Activated B cell treated with CpG ODN at 0.5 μM for 24 hours (primary cell): ENCODE results near the gene GFRA1. TPM values are rescaled to one million over a fixed set of nuclear protein-coding genes. Genes with fewer than 3 reads are reported as not detected.

Experiments
- ATAC-seq: fragments of 200-7000 bp; cut with Tn5 transposase; one replicate; pipeline ENCODE4 v1.10.0; 2021; ENCODE audit warnings: low read depth, mild to moderate bottlenecking, moderate library complexity
- CTCF ChIA-PET: fragments of 350-600 bp; sonication (Branson Sonifier 250); formaldehyde crosslinking; loops from one replicate; lab custom pipeline; 2021; ENCODE audit warnings: antibody characterized with exemption; lab: Charles Lee
- POLR2A ChIA-PET: fragments of 350-600 bp; sonication (Branson Sonifier 250); formaldehyde crosslinking; loops from one replicate; lab custom pipeline; 2021; ENCODE audit warnings: antibody characterized with exemption; lab: Charles Lee
- DNase-seq: peaks from one replicate; pipeline ENCODE4 v3.0.0; 2022
- H3K27ac Mint-ChIP-seq: one replicate; pipeline ENCODE4 v1.8.0; 2020; ENCODE audit warnings: mixed read lengths
- H3K27me3 Mint-ChIP-seq: one replicate; pipeline ENCODE4 v1.8.0; 2021; ENCODE audit warnings: mixed read lengths
- H3K36me3 Mint-ChIP-seq: one replicate; pipeline ENCODE4 v1.8.0; 2021; ENCODE audit warnings: low read depth, mixed read lengths
- H3K4me1 Mint-ChIP-seq: one replicate; pipeline ENCODE4 v1.8.0; 2021; ENCODE audit warnings: mixed read lengths
- H3K4me3 Mint-ChIP-seq: one replicate; pipeline ENCODE4 v1.8.0; 2020; ENCODE audit warnings: mild to moderate bottlenecking, mixed read lengths
- H3K9me3 Mint-ChIP-seq: one replicate; pipeline ENCODE4 v1.8.0; 2020; ENCODE audit warnings: mixed read lengths
- CTCF ChIP-seq: fragments of 200-600 bp; IDR thresholded peaks from one replicate; pipeline ENCODE4 v1.8.0; 2022; ENCODE audit warnings: antibody characterized with exemption, mild to moderate bottlenecking
- intact Hi-C: fragments of 100-400 bp; cut with micrococcal nuclease; formaldehyde crosslinking; loops from one replicate; pipeline ENCODE4 v1.15.1; 2024
- total RNA-seq: library from RNA; stranded (reverse); gene quantifications from 2 replicates; pipeline ENCODE4 v1.2.3, GENCODE V29; 2022

Gene GFRA1
- total RNA-seq, 1 donor from 2014 or later, result not detected

GRCh38 chr10:116079355-116079754, 193.7 kb downstream of the GFRA1 start:
- no peak overlapping the region for H3K27ac Mint-ChIP-seq
- H3K27me3 Mint-ChIP-seq, result no peaks in the 10 kb centered on the region
- intact Hi-C loops, result no loop called here
- no peaks in the 10 kb centered on the region for H3K4me1 Mint-ChIP-seq
- no peak for DNase-seq
- ChIA-PET POLR2A (no interaction called here), CTCF (no interaction called here)
- TF ChIP-seq CTCF, result no peak
- ATAC-seq, result no peak
- H3K9me3 Mint-ChIP-seq, result no peaks in the 10 kb centered on the region
- no peaks in the 10 kb centered on the region for H3K36me3 Mint-ChIP-seq
- no peak overlapping the region for H3K4me3 Mint-ChIP-seq

GRCh38 chr10:116076621-116077020, 196.4 kb downstream of the GFRA1 start:
- CTCF ChIA-PET, result no interaction called here
- Mint-ChIP-seq H3K36me3 (no peaks in the 10 kb centered on the region), H3K4me3 (no peak overlapping the region), H3K4me1 (no peaks in the 10 kb centered on the region), H3K27ac (no peak overlapping the region), H3K9me3 (no peaks in the 10 kb centered on the region), H3K27me3 (no peaks in the 10 kb centered on the region)
- intact Hi-C loops, result no loop called here
- DNase-seq, result no peak
- no peak for TF ChIP-seq CTCF
- no peak for ATAC-seq
- POLR2A ChIA-PET, result no interaction called here

GRCh38 chr10:116073510-116073909, 199.5 kb downstream of the GFRA1 start:
- Mint-ChIP-seq H3K9me3 (no peaks in the 10 kb centered on the region), H3K27me3 (no peaks in the 10 kb centered on the region), H3K4me1 (no peaks in the 10 kb centered on the region), H3K27ac (no peak overlapping the region), H3K4me3 (no peak overlapping the region), H3K36me3 (no peaks in the 10 kb centered on the region)
- DNase-seq (no peak), ATAC-seq (no peak)
- intact Hi-C loops, result no loop called here
- TF ChIP-seq CTCF, result no peak
- POLR2A ChIA-PET, result no interaction called here
- CTCF ChIA-PET, result no interaction called here

GRCh38 chr10:116073001-116073400, 200.0 kb downstream of the GFRA1 start:
- no peak for TF ChIP-seq CTCF
- ChIA-PET CTCF (no interaction called here), POLR2A (no interaction called here)
- H3K27ac Mint-ChIP-seq, result no peak overlapping the region
- no peak for ATAC-seq
- no peaks in the 10 kb centered on the region for H3K27me3 Mint-ChIP-seq
- no peaks in the 10 kb centered on the region for H3K4me1 Mint-ChIP-seq
- intact Hi-C loops, result no loop called here
- no peaks in the 10 kb centered on the region for H3K9me3 Mint-ChIP-seq
- no peak for DNase-seq
- H3K4me3 Mint-ChIP-seq, result no peak overlapping the region
- H3K36me3 Mint-ChIP-seq, result no peaks in the 10 kb centered on the region

- DNase-seq (no peak), ATAC-seq (no peak)
- no peaks in the 10 kb centered on the region for H3K4me1 Mint-ChIP-seq
- POLR2A ChIA-PET, result no interaction called here
- no peaks in the 10 kb centered on the region for H3K27me3 Mint-ChIP-seq
- H3K4me3 Mint-ChIP-seq, result no peak overlapping the region
- CTCF ChIA-PET, result no interaction called here
- H3K36me3 Mint-ChIP-seq, result no peaks in the 10 kb centered on the region
- no peak overlapping the region for H3K27ac Mint-ChIP-seq
- intact Hi-C loops, result no loop called here
- H3K9me3 Mint-ChIP-seq, result no peaks in the 10 kb centered on the region
- no peak for TF ChIP-seq CTCF
Observed at GRCh38 chr10:116071453-116072148, 201.4 kb downstream of the GFRA1 start.
